IMR-90 (cell line): ENCODE results near the gene MYOM1. TPM values are rescaled to one million over a fixed set of nuclear protein-coding genes. Genes with fewer than 3 reads are reported as not detected.

Experiments
- ATAC-seq: fragments of 200-7000 bp; cut with Tn5 transposase; 2 replicates; pipeline ENCODE4 v1.9.1; 2020; ENCODE audit warnings: low read depth, mild to moderate bottlenecking, moderate library complexity
- BruUV-seq: library from RNA; stranded (reverse); fragments of 400-500 nt; replicated peaks from 2 replicates; lab custom pipeline; 2021; lab: Mats Ljungman, UMichigan
- CTCF ChIA-PET: fragments of 300-600 bp; formaldehyde crosslinking; extraction: SDS; loops from one replicate; lab custom pipeline; 2021; ENCODE audit warnings: antibody characterized with exemption; lab: Yijun Ruan, JAX
- POLR2A ChIA-PET: fragments of 300-600 bp; sonication (Branson Sonifier 250); formaldehyde crosslinking; loops from one replicate; lab custom pipeline; 2022; ENCODE audit warnings: antibody characterized with exemption; ENCODE audit not compliant: unreplicated experiment; lab: Charles Lee
- DNase-seq: peaks from one replicate; pipeline ENCODE4 v3.0.0; 2013
- H2AFZ ChIP-seq: replicated peaks from 2 replicates; pipeline ENCODE3; 2013; ENCODE audit warnings: low read length, mild to moderate bottlenecking; ENCODE audit not compliant: poor library complexity
- H2AK5ac ChIP-seq: 2 replicates; pipeline ENCODE4 v1.6.1; 2013; ENCODE audit warnings: low read depth, low read length, inconsistent platforms
- H2AK9ac ChIP-seq: replicated peaks from 2 replicates; pipeline ENCODE3; 2013; ENCODE audit warnings: mild to moderate bottlenecking, low read depth, low read length, moderate library complexity; ENCODE audit not compliant: poor library complexity
- H2BK120ac ChIP-seq: 2 replicates; pipeline ENCODE4 v1.6.1; 2013; ENCODE audit warnings: low read depth, low read length, inconsistent platforms
- H2BK15ac ChIP-seq: 3 replicates; pipeline ENCODE4 v1.6.1; 2013; ENCODE audit warnings: low read depth, low read length, inconsistent platforms
- H2BK20ac ChIP-seq: 2 replicates; pipeline ENCODE4 v1.6.1; 2013; ENCODE audit warnings: low read depth, mild to moderate bottlenecking, inconsistent platforms, low read length, moderate library complexity
- H2BK5ac ChIP-seq: 2 replicates; pipeline ENCODE4 v1.6.1; 2013; ENCODE audit warnings: mild to moderate bottlenecking, low read depth, low read length, inconsistent platforms; ENCODE audit not compliant: poor library complexity, severe bottlenecking
- H3K14ac ChIP-seq: replicated peaks from 2 replicates; pipeline ENCODE4 v1.6.1; 2013; ENCODE audit warnings: low read depth, low read length, inconsistent platforms
- H3K18ac ChIP-seq: 2 replicates; pipeline ENCODE4 v1.6.1; 2013; ENCODE audit warnings: low read depth, low read length, control low read depth
- H3K23ac ChIP-seq: 2 replicates; pipeline ENCODE4 v1.6.1; 2013; ENCODE audit warnings: low read depth, low read length, inconsistent platforms
- H3K27ac ChIP-seq: 2 replicates; pipeline ENCODE4 v1.5.1; 2013; ENCODE audit warnings: mild to moderate bottlenecking, control low read depth, low read length; ENCODE audit not compliant: insufficient read depth
- H3K27me3 ChIP-seq: 2 replicates; pipeline ENCODE4 v1.6.1; 2013; ENCODE audit warnings: low read length; ENCODE audit not compliant: control insufficient read depth, insufficient read depth
- H3K36me3 ChIP-seq: 2 replicates; pipeline ENCODE4 v1.6.1; 2013; ENCODE audit warnings: low read length, mixed read lengths; ENCODE audit not compliant: control insufficient read depth, insufficient read depth
- H3K4ac ChIP-seq: 2 replicates; pipeline ENCODE4 v1.6.1; 2013; ENCODE audit warnings: low read depth, low read length, inconsistent platforms
- H3K4me1 ChIP-seq: 2 replicates; pipeline ENCODE4 v1.6.1; 2013; ENCODE audit warnings: low read length, mixed read lengths; ENCODE audit not compliant: control insufficient read depth, insufficient read depth
- H3K4me2 ChIP-seq: 2 replicates; pipeline ENCODE4 v1.6.1; 2013; ENCODE audit warnings: low read depth, mild to moderate bottlenecking, control low read depth, low read length, moderate library complexity
- H3K4me3 ChIP-seq: 2 replicates; pipeline ENCODE4 v1.5.1; 2013; ENCODE audit warnings: low read depth, mild to moderate bottlenecking, control low read depth, low read length, moderate library complexity; ENCODE audit not compliant: insufficient read depth
- H3K56ac ChIP-seq: 2 replicates; pipeline ENCODE4 v1.6.1; 2013; ENCODE audit warnings: low read length, inconsistent platforms; ENCODE audit not compliant: insufficient read depth; ENCODE audit errors: extremely low read depth
- H3K79me1 ChIP-seq, 2 experiments: 2 replicates each; pipeline ENCODE4 v1.6.1; 2013; ENCODE audit warnings: low read length in 2 of 2, inconsistent platforms in 1 of 2, low read depth in 1 of 2
- H3K9ac ChIP-seq: 2 replicates; pipeline ENCODE4 v1.6.1; 2013; ENCODE audit warnings: low read depth, low read length, control low read depth
- H3K9me1 ChIP-seq: 2 replicates; pipeline ENCODE4 v1.6.1; 2013; ENCODE audit warnings: low read length, inconsistent platforms; ENCODE audit not compliant: insufficient read depth
- H3K9me3 ChIP-seq: 2 replicates; pipeline ENCODE4 v1.6.1; 2013; ENCODE audit warnings: low read length; ENCODE audit not compliant: control insufficient read depth, insufficient read depth
- H4K20me1 ChIP-seq: 2 replicates; pipeline ENCODE4 v1.6.1; 2013; ENCODE audit warnings: low read length, inconsistent platforms; ENCODE audit not compliant: insufficient read depth
- H4K5ac ChIP-seq: 2 replicates; pipeline ENCODE4 v1.6.1; 2013; ENCODE audit warnings: mild to moderate bottlenecking, low read depth, low read length, control low read depth
- H4K8ac ChIP-seq, 2 experiments: 2 replicates each; pipeline ENCODE4 v1.6.1; 2013; ENCODE audit warnings: low read depth in 2 of 2, low read length in 2 of 2, control low read depth in 1 of 2, inconsistent platforms in 1 of 2
- H4K91ac ChIP-seq: 2 replicates; pipeline ENCODE4 v1.6.1; 2013; ENCODE audit warnings: low read depth, low read length, inconsistent platforms; ENCODE audit not compliant: insufficient read depth
- CHD1 ChIP-seq: IDR thresholded peaks from 2 replicates; pipeline ENCODE4 v1.6.1; 2012; ENCODE audit warnings: low read depth, low read length, improper control_type of control experiment
- WGBS, 2 experiments: methylation state at CpG; one replicate each; pipeline versions ENCODE4 v1.1.5 to v1.1.7; 2013; ENCODE audit warnings: missing lambda C conversion rate in 2 of 2; ENCODE audit not compliant: insufficient read length in 1 of 2; ENCODE audit errors: extremely low coverage in 2 of 2; 5-methylcytosine and 5-hydroxymethylcytosine counted together
- dilution Hi-C: fragments of 300-500 bp; cut with HindIII; formaldehyde crosslinking; loops from one replicate; pipeline ENCODE4 v1.14.3; 2018; ENCODE audit warnings: low sequenced_read_pairs; ENCODE audit not compliant: unreplicated experiment
- in situ Hi-C: fragments of 300-500 bp; cut with MboI; formaldehyde crosslinking; loops from 3 replicates; pipeline ENCODE4 v1.14.3; 2019; ENCODE audit warnings: low sequenced_read_pairs, inconsistent platforms, mixed read lengths
- intact Hi-C: fragments of 100-400 bp; cut with micrococcal nuclease; formaldehyde crosslinking; loops from 2 replicates; pipeline ENCODE4 v1.10.0; 2022
- polyA plus RNA-seq, 3 experiments: library from polyadenylated mRNA; depleted of rRNA; stranded (reverse); fragments of >200 nt; gene quantifications; 2 replicates each; pipeline ENCODE4 v1.2.3, GENCODE V29; 2012; ENCODE audit warnings: low replicate concordance in 1 of 3
- total RNA-seq: library from RNA; depleted of rRNA; stranded (reverse); fragments of >200 nt; gene quantifications from 2 replicates; pipeline ENCODE4 v1.2.3, GENCODE V29; 2012

Gene MYOM1
- total and polyA plus RNA-seq, 2 of the 4 experiments (the other 2 are of a cell fraction), result under 0.01 to 0.10 TPM

- Histone ChIP-seq H3K9ac (no peak overlapping the region), H3K56ac (no peak overlapping the region), H3K9me1 (no peaks in the 10 kb centered on the region), H3K18ac (no peak overlapping the region), H3K79me1 (no peaks in the 10 kb centered on the region), H4K8ac (no peak overlapping the region), H2BK20ac (no peak overlapping the region), H4K20me1 (no peaks in the 10 kb centered on the region), H3K4ac (no peak overlapping the region), H3K9me3 (peaks cover 2% of the 10 kb centered on the region; the same call in 1 of the 2 replicates), H2BK120ac (no peak overlapping the region), H2BK15ac (no peak overlapping the region), H3K4me2 (no peak overlapping the region), H4K91ac (no peak overlapping the region), H3K23ac (no peak overlapping the region; the same call in 1 of the 2 replicates), H3K36me3 (no peaks in the 10 kb centered on the region), H2AK5ac (no peak overlapping the region), H2AK9ac (no peak overlapping the region), H3K14ac (no peak overlapping the region), H3K4me1 (no peaks in the 10 kb centered on the region), H2AFZ (no peak overlapping the region), H3K27me3 (peaks cover 13% of the 10 kb centered on the region), H2BK5ac (no peak overlapping the region), H4K5ac (no peak overlapping the region), H3K27ac (no peak overlapping the region), H3K4me3 (no peak overlapping the region)
- in situ Hi-C loops, result loop anchor here (10.0 kb wide), 1 partner anchor 204 kb away; no protein-coding TSS in a partner anchor
- ChIA-PET CTCF (interaction anchor here (0.8 kb wide), 1 partner anchor 190 kb away, joined by 3 read pairs; no protein-coding TSS in a partner anchor), POLR2A (no interaction called here)
- 68% methylated on average over 3 of the region's 11 CpGs; no CpG with 5 or more reads in 1 of the 2 experiments for WGBS, 2 experiments
- no TSS peak for BruUV-seq
- dilution Hi-C loops, result no loop called here
- intact Hi-C loops, result no loop called here
- ATAC-seq (no peak), DNase-seq (no peak)
- no peak for TF ChIP-seq CHD1
These were observed 81.3 kb downstream of the MYOM1 start for GRCh38 chr18:3138274-3138975.
